HL-60/S4 treated with retinoic acid at 250 ng/mL for 4 days and 3 days (cell line): ENCODE data around the gene NACC1.

Experiments
- in situ Hi-C: fragments of 300-500 bp; cut with MboI; formaldehyde crosslinking; loops from 2 replicates; pipeline ENCODE4 v1.7.0; 2022; ENCODE audit warnings: low sequenced_read_pairs

NACC1 gene

GRCh38 chr19:13087795-13088537 is 30.1 kb upstream of the NACC1 start:
- in situ Hi-C loops, result no loop called here

- in situ Hi-C loops, result no loop called here
These were observed 28.8 kb upstream of the NACC1 start for GRCh38 chr19:13089139-13089856.

- in situ Hi-C loops, result loop anchor here (5.0 kb wide), 1 partner anchor 118 kb away; no protein-coding TSS in a partner anchor
These were observed 28.1 kb upstream of the NACC1 start for GRCh38 chr19:13089857-13090507.

- in situ Hi-C loops, result loop anchor here (5.0 kb wide), 1 partner anchor 118 kb away; no protein-coding TSS in a partner anchor
These were observed 27.4 kb upstream of the NACC1 start for GRCh38 chr19:13090511-13091231.

- in situ Hi-C loops, result loop anchor here (5.0 kb wide), 1 partner anchor 119 kb away; no protein-coding TSS in a partner anchor
These were observed 26.5 kb upstream of the NACC1 start for GRCh38 chr19:13091400-13092157.

GRCh38 chr19:13092158-13092543 is 25.9 kb upstream of the NACC1 start:
- in situ Hi-C loops, result loop anchor here (5.0 kb wide), 1 partner anchor 120 kb away; no protein-coding TSS in a partner anchor

- in situ Hi-C loops, result loop anchor here (5.0 kb wide), 1 partner anchor 120 kb away; no protein-coding TSS in a partner anchor
These were observed 25.3 kb upstream of the NACC1 start for GRCh38 chr19:13092606-13093235.

GRCh38 chr19:13093407-13094105 is 24.5 kb upstream of the NACC1 start:
- in situ Hi-C loops, result loop anchor here (5.0 kb wide), 1 partner anchor 121 kb away; no protein-coding TSS in a partner anchor

- in situ Hi-C loops, result loop anchor here (5.0 kb wide), 1 partner anchor 122 kb away; no protein-coding TSS in a partner anchor
These were observed 24.0 kb upstream of the NACC1 start for GRCh38 chr19:13094106-13094504.

GRCh38 chr19:13094771-13095392 is 23.2 kb upstream of the NACC1 start:
- in situ Hi-C loops, result loop anchor here (5.0 kb wide), 1 partner anchor 123 kb away; no protein-coding TSS in a partner anchor

- in situ Hi-C loops, result no loop called here
These were observed 22.7 kb upstream of the NACC1 start for GRCh38 chr19:13095393-13095784.

- in situ Hi-C loops, result no loop called here
These were observed 21.8 kb upstream of the NACC1 start for GRCh38 chr19:13095934-13096927.

GRCh38 chr19:13097033-13097462 is 21.0 kb upstream of the NACC1 start:
- in situ Hi-C loops, result no loop called here

- in situ Hi-C loops, result no loop called here
These were observed 20.4 kb upstream of the NACC1 start for GRCh38 chr19:13097463-13098258.

GRCh38 chr19:13098277-13099072 is 19.6 kb upstream of the NACC1 start:
- in situ Hi-C loops, result no loop called here
